HEK293 (cell line): Measurements from ENCODE around the gene CHST14.

Experiments
- CTCF ChIP-seq: fragments of 450-650 bp; formaldehyde crosslinking; IDR thresholded peaks from 2 replicates; pipeline ENCODE4 v1.5.1; 2016; ENCODE audit warnings: missing biosample characterization, missing genetic modification characterization
- SETDB1 ChIP-seq: IDR thresholded peaks from one replicate; pipeline ENCODE4 v1.6.1; 2017; ENCODE audit warnings: mild to moderate bottlenecking, low read length, moderate library complexity, mixed read lengths; ENCODE audit not compliant: insufficient read length
- ZFP41 ChIP-seq: fragments of 450-650 bp; formaldehyde crosslinking; IDR thresholded peaks from 2 replicates; pipeline ENCODE4 v1.5.1; 2016; ENCODE audit warnings: missing biosample characterization, missing genetic modification characterization, borderline replicate concordance
- ZNF280D ChIP-seq: fragments of 450-650 bp; formaldehyde crosslinking; IDR thresholded peaks from 2 replicates; pipeline ENCODE4 v1.5.1; 2016; ENCODE audit warnings: missing biosample characterization, missing genetic modification characterization
- ZNF404 ChIP-seq: fragments of 450-650 bp; formaldehyde crosslinking; IDR thresholded peaks from 2 replicates; pipeline ENCODE4 v1.5.1; 2017; ENCODE audit warnings: missing biosample characterization, missing genetic modification characterization

GRCh38 chr15:40429068-40429710 lies 41.6 kb upstream of the CHST14 start:
- no peak for TF ChIP-seq CTCF (tag by site-specific recombination)
- TF ChIP-seq ZNF404 (tag by site-specific recombination): no peak
- TF ChIP-seq ZNF280D (tag by site-specific recombination): no peak
- no peak for TF ChIP-seq SETDB1
- no peak for TF ChIP-seq ZFP41
